Activated T-cell treated with anti-CD3 and anti-CD28 coated beads for 1 hour (primary cell): ENCODE data around the gene SPON1.
"Not testable (repeated sequence)": the region's sequence is repeated elsewhere in the genome, so short reads cannot be mapped to it uniquely, and the experiment has no call there.

ENCODE experiments used
- DNase-seq: peaks from one replicate; pipeline ENCODE4 v3.0.0-alpha.2; 2020; ENCODE audit warnings: low read depth

Gene SPON1

DNA sequence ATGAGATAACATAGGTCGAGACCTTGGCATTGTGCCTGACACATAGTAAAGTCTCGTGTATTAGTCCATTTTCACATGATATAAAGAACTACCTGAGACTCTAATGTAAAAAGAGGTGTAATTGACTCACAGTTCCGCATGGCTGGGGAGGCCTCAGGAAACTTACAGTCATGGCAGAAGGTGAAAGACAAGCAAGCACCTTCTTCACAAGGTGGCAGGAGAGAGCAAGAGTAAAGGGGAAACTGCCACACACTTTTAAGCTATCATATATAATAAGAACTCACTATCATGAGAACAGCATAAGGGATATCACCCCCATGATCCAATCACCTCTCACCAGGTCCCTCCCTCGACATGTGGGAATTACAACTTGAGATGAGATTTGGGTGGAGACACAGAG, 165.2 kb downstream of the SPON1 start:
- no peak for DNase-seq

DNA sequence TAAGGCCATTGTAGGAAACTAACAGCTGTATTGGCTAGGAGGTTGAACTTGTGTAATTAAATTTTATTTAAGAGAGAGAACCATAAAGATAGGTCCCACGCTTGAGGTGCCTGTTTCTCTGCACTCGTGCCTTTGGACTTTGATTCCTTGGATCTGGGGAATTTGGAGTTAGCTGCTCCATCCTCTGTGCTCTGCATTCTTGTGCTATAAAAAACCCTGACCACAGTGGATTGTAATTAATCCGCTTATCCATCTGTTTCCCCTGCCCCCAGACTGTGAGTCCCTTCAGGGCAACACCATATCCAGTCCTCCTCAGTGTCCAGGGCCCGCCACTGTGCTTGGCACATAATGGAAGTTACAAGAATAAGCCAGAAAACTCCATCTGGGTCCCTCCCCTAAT, 169.8 kb downstream of the SPON1 start:
- DNase-seq = no peak

DNA sequence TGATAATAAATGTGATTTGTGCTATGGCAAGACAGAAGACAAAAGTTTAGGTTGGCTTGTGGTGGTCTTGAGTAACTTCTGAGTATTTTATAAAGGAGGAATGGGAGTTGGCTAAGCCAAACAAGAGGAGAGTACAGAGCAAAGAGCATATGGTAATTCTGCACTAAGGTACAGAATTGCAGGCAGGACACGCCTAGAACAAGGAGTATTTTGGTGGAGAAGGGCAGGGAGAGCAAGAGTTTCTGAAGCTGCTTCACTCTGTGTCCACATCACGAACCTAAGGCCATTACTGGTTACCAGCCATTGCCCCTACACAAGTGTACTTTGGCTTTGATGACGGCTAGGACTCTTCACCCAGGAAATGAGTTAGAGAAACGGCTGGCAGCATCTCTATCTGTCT, 170.9 kb downstream of the SPON1 start:
- no peak for DNase-seq

DNA sequence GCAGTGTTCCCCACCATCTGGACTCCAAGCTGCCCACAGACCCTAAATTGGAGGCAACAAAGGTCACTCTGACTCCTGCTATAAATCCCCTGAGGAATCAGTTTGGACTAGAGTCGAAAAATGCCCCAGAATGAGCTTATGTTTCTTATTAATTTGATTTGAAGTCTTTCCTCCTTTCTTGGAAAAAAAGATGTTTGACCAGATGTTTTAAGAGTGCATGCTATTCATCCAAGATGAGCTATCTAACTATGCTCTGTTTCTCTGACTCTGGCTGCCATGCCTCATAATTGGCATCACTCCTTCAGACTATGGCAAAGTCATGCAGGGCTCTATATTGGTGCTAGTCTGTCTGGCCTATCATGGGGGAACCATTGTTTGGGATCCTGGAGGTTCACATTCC, 174.0 kb downstream of the SPON1 start:
- DNase-seq = no peak

DNA sequence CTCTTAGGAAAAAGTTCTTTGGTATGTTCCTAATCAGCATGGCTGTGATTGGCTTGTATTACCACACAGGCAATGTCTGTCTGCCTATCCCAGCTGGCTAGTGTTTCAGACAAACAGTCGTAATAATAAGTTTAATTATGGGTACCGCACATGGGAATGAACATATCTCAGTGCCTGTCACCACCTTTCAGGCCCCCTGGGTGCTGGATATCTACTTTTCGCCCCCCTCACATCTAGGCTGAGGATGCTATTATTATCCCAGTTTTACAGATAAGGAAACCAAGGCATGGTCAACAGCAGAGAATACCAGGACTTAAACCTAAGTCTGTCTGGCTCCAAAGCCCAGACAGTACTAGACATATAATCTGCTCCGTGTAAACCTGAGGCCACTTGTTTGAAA, 174.8 kb downstream of the SPON1 start:
- DNase-seq = no peak

DNA sequence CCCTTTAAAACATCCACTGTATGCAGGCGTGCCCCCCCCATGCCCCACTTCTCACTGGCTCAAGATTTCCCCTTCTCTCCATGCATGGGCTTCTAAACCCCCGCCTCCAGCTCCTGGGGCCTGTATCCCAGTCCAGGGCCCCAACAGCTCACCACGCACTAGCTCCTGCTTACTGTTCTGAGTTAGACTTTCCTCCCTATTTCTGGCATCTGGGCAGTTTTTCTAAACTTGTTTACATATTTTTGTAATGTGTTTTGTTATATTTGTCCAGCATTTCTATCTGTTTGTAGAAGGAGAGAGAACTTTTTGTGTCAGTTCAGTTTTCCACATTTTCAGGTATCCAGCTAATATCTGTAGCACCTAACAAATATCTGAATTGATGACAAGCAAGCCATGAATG, 178.5 kb downstream of the SPON1 start:
- no peak for DNase-seq

DNA sequence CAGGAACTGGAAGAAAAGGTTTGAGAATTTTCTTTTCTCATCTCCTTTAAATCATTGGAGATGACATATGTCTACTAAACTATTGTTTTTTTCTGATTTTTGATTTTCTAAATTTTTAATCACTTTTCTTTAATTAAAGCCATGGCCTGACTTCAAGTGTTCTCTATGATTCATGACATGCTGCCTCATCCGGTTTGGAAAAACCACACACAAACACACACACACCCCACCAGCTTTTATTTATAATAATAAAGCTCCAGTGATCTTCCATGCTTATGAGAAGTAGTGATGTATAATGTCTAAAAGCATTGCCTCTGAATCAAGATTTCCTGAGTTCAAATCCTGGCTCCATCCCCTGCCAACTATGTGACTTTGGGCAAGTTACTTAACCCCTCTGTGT, 179.2 kb downstream of the SPON1 start:
- DNase-seq = no peak

DNA sequence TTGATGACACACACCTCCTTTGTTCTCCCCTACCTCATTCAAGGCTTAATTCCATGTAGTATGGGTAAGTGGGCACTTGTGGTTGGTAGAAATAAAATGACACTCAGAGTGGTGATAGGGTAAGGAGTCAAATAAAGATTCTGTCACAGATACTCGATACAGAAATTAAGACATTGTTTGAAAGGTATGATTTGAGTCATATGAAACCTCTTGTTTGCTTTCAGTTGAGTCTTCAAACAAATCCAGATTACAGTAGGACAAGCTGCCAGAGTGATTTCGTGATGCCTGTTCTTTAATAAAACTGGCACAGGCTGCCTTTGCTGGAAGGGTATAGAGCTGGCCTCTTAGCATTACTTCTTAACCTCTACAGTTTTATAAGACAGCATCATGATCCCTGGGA, 182.4 kb downstream of the SPON1 start:
- DNase-seq = no peak

DNA sequence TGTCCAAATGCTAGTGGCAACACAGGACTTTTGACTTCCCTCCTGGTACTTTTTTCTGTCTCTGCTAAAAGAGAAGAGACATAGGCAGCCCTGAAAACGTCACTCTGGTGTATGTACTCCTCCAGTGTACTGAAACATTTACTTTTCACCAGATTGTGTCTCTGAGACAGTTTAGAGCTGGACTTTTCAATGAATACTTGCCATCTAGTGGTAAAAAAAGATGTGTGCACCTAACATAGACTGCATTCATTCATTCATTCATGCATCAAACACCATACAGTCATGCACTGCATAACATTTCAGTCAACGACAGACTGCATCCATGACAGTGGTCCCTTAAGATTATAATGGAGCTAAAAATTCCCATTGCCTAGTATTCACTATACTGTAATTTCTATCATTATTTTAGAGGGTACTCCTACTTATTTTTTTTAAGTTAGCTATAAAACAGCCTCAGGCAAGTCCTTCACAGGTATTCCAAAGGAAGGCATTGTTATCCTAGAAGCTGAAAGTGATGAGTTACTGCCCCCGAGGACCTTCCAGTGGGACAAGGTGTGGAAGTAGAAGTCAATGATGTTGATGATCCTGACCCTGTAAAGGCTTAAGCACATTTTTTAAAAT, 186.2 kb downstream of the SPON1 start:
- no peak for DNase-seq

DNA sequence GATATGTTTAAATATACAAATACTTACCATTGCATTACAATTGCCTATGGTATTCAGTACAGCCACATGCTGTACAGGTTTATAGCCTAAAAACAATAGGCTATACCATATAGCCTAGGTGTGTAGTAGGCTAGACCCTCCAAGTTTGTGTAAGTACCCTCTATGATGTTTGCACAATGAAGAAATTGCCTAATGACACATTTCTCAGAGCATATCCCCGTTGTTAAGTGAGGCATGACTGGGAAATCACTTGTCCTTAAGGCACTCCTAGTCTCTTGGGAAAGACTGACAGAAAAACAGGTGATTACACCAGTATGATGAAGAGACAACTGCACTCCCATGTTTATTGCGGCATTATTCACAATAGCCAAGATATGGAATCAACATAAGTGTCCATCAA, 187.2 kb downstream of the SPON1 start:
- DNase-seq = no peak

DNA sequence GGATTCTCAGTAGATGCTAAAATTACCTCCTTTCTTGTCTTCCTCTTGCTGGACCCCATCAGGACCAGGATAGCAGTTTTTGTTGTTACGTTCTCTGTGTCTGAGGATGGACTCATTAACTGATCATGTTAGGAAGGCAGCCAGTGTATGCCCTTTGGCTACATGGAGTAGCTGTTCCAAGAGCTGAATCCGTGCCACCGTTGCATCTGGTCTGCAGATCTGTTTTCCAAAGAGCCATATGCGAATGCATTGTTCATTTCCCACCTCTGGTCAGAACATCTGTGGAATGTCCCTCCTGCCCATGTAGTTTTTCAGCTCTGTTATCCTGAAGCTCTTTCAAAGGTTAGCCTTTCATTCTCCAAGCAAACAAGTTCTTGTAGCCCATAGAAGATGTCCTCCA, 188.4 kb downstream of the SPON1 start:
- DNase-seq = no peak

DNA sequence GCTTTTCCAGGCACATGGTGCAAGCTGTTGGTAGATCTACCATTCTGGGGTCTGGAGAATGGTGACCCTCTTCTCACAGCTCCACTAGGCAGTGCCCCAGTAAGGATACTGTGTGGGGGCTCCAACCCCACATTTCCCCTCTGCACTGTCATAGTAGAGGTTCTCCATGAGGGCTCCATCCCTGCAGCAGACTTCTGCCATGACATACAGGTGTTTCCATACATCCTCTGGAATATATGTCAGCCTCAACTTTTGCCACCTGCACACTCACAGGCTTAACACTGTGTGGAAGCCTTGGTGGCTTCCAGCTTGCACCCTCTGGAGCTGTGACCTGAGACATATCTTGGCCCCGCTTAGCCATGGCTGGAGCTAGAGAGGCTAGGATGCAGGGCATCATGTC, 191.6 kb downstream of the SPON1 start:
- DNase-seq = not testable (repeated sequence)

DNA sequence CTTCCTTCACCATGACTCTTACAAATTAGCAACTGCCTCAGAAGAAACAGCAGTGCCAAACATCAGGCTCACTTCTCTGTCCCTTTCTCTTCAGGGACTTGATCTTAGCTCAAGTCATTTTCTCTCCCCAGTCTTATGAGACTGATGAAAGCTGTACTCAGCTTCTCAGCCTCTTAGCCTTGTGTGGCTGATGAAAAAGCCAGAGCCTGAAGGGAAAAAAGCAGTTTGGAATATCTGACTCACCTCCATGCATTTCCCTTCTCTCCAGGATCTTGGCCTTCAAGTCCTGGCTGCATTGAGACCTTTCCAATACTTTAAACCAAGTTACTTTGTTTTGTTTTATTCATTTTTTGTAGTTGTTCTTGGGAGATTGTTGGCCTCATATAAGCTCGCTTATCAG, 195.9 kb downstream of the SPON1 start:
- DNase-seq = no peak

DNA sequence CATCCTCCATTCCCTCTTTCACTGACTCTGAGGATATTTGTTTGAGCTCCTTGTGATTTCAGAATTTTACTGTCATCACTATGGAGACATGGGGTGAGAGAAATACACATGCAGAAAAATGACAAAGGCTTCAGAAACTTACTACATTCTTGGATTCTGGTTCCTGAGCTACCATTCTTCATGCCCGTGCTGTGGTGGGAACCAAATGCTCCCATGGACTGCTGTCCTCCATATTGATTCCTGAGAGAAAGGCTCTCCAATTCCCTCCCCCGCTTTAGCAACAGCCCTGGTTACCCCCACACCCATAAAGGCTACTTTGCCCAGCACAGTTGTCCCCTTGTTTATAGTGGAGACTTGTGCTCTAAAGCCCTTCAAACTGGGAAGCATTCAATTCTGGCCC, 201.1 kb downstream of the SPON1 start:
- no peak for DNase-seq

DNA sequence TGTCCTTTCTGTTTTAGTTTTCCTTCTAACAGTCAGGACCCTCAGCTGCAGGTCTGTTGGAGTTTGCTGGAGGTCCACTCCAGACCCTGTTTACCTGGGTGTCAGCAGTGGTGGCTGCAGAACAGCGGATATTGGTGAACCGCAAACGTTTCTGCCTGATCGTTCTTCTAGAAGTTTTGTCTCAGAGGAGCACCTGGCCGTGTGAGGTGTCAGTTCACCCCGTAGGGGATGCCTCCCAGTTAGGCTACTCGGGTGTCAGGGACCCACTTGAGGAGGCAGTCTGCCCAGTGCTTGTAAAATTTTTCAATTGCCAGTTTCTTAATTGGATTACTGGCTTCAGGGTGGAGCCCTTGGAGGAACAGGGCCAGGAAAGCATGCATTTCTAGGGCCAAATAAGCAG, 211.2 kb downstream of the SPON1 start:
- not testable (repeated sequence) for DNase-seq

DNA sequence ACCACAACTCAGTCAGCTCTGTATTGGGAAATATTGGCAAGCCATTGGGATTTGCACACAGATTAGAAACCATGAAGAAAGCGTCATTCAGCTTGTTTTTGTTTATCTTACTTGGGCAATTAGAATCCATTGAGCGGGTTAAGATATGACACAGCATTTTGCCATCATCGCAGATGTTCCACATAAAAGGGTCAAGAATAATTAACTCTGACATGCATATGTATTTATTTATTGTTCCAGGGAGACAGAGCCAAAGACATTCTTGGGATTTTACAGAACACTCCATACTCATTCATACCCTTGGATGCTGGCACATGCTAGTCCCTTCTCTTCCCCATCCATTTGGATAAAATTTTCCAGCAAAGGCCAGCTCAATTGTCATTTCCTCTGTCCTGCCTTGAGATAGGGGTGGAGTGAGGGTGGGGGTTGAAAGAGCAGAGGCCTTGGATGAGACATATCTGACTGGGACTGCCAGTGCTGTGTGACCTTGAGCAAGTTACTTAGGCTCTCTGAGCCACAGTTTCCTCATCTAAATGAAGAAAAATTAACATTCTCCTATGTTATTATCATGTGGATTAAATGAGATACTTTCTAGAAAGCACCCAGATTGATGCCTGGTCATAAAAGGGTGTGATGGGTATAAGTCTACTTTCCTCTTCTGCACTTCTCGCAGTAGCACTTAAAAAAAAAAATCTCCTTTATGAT, 216.7 kb downstream of the SPON1 start:
- DNase-seq = no peak

DNA sequence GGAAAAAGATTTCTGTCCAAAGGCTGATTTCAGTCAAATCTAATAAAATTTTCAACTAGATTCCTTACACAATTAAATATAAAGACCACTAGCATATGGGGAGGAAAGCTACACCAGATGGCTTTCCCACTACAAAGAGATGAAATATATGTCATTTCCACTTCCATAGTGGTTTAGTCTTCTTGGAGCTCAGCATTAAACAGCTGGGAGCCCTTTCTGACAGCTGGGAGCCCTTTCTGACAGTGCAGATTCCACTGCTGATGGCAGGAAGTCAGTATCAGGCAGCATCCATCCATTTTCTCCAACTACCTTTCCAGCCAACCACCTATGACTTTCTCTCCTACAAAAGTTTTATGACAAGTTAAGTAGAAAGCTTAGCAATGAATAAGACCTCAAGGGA, 218.6 kb downstream of the SPON1 start:
- no peak for DNase-seq

DNA sequence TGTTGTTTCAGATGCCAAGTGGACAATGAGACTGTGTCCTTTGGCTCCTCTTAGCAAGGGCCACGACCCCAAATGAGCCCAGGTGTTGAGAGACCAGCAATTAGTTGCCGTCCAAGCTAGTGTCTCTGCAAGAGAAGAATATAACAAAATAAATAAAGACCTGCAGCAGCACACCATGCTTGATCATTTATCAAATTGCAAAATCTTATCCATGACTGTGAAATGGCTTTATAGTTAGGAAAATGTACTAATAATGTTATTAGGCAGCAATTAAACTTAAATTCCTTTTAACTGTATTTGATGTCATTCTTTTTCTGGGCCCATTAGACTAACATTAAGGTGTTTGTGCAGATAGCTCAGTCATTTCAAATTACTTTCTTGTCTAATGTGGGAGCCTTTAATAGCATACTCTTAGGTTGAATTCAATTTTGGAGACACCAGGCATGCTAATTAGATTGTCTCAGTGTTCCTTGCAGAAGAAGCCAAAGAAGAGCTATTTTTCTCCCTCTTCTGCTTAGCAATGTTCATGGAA, 220.4 kb downstream of the SPON1 start:
- DNase-seq = no peak

DNA sequence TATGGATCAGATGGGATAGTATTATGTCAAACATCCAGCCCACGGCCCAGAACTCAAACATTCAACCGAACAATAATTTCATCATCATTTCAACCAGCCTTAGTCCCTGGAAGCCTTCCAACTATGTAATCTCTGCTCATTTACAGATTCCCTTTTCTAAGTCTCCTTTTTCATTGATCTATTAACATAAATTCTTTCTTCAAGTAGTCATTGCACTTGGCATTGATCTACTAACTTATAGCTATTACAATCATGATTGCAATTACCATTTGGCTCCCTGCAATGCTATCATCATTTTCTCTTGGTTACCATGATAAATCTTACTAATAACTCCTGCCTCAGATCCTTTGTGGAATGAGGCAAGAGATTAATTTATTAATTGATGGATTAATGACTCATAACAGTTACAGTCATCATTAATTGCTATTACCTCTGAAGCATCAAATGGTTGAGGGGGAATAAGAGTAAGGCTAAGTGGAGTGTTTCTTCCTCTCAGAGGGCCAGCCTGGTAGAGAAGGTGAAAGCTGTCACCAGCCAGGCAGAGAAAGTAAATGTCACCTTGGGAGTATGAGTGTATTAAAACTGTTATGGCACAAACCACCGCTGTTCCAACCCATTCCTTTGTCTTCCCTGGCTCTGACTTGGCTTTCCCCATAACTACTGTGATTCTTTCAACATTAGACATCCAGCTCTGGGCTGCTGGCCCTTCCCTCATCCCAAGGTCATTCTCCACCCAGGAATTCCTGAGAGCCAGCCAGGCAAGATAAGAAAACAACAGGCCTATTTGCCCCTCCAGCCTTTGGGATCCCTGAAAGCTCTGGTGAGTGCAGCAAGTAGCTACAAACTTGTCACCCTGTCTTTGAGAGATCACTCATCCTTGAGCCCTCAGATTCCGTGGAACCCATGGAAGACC, 221.8 kb downstream of the SPON1 start:
- no peak for DNase-seq

DNA sequence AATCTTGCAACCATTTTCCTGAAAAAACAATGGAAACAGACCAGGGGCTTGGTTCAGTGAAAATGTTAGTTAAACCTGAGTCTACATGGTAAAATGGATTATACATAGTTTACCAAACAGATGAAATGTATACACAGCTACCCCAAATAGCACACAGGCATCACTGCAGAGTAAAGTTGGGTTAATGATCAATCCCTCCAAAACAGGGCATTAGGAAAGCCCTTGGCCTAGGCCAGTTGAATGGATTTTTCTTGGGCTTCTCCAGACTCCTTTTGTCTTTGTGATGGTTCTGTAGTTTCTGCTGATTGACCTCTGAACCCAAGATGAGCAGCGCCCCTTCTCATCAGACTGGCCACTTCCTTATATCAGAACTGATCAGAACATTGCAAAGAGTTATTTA, 222.9 kb downstream of the SPON1 start:
- no peak for DNase-seq

DNA sequence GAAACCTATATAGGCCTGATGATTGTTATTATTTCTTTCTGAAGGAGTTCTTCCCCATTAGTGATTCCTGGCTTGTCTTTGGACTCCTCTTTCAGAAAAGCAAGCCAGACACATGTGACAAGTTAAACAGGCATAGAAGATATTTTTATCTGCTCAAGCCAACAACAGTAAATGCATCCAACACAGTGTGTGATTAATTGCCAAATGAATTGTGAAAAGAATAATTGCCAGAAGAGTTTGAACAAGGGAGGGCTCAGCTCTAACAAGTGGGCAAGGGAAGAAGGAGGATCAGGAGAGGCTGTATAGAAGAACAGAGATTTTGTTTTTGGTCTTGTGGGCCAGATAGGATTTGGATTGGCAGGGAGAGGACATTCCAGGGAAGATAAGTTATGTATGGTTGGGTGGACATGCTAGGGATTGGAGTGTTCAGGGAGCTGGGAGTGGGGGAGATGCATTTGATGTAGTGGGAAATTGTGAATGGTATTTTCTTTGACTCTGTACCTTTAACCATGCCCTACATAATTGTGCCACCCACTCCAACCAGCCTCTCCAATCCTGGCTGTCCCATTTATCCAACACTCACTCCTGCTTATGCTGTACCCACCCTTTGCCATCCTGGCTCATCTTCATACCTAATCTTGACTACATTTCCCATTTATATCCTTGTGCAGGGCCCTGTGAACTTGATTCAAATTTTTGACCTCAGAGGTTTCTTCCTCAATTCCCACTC, 223.7 kb downstream of the SPON1 start:
- DNase-seq = no peak

DNA sequence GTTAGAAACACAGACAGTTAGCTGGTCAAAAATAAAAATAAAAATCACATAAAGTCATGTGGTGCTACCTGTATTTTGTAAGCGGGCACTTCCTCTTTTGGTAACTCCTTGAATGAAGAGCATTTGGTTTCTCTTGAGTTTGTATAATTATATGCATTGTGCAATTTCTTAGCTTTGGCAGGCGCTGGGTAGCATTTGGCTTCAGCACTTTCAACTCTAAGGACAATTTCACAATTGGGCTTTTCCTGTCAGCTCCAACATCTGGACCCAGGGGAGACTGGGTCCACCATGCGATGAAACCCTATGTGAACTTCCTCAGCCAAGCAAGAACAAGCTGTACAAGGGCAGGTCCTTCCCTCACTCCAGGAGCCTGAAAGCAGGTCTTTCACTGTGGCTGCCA, 227.4 kb downstream of the SPON1 start:
- no peak for DNase-seq
